ENCODE results near the gene DZIP1L. TPM values are rescaled to one million over a fixed set of nuclear protein-coding genes. Genes with fewer than 3 reads are reported as not detected.

DZIP1L gene
- total RNA-seq, 1 experiment from 2014 or later, result 10.4 TPM

DNA sequence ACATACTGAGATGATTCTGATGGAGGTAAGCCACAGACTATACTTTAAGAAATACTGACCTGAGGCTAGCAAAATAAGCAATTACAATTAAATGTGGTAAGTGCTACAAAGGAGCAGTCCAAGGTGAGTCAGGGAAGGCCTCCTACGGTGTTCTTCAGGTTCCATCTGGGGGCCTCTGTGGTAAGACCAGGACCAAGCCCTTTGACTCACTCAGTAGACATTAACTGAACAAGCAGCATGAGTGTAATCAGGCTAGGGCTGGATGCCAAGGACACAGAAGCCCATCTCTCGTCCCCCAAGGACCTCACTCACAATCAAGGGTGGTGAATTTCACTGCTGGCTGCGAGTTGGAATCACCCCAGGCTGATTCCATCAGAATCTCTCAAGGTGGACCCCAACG lies 37.3 kb downstream of the DZIP1L start:
- H3K36me3 Mint-ChIP-seq (ENCODE audit: insufficient read depth in 1 of 3, low read depth in 3 of 3), result peaks cover 22 to 57% (median 41%) of the 10 kb centered on the region in 3 experiments
- Histone ChIP-seq H3K27me3 (ENCODE audit: insufficient read depth, low read length) (no peaks in the 10 kb centered on the region), H3K23ac (ENCODE audit: insufficient read length, low read depth, low read length) (no peak overlapping the region), H2AK5ac (ENCODE audit: insufficient read length, low read length) (no peak overlapping the region), H4K5ac (ENCODE audit: insufficient read length, low read depth, low read length) (no peak overlapping the region), H3K9me3 (ENCODE audit: control insufficient read depth, low read depth, low read length) (no peaks in the 10 kb centered on the region), H3K56ac (ENCODE audit: insufficient read length, low read depth, low read length) (no peak overlapping the region), H4K91ac (ENCODE audit: insufficient read length, low read depth, low read length) (no peak overlapping the region), H3K23me2 (ENCODE audit: insufficient read length, low read depth, low read length, poor library complexity, severe bottlenecking) (no peaks in the 10 kb centered on the region), H2AFZ (ENCODE audit: low read length) (no peak overlapping the region), H2BK120ac (ENCODE audit: low read depth, low read length, poor library complexity, severe bottlenecking) (no peak overlapping the region), H2BK20ac (ENCODE audit: low read depth, low read length, poor library complexity, severe bottlenecking) (no peak overlapping the region), H4K8ac (replicated peaks; ENCODE audit: insufficient read length, low read depth, low read length) (no peak overlapping the region), H3K27ac (ENCODE audit: insufficient read length, low read depth, low read length) (no peak overlapping the region), H3K9ac (ENCODE audit: extremely low read depth, insufficient read length, low read length) (no peak overlapping the region), H3K79me2 (ENCODE audit: insufficient read depth, low read length) (no peaks in the 10 kb centered on the region), H3K18ac (ENCODE audit: insufficient read length, low read depth, low read length) (no peak overlapping the region), H2BK5ac (ENCODE audit: insufficient read length, low read length) (no peak overlapping the region), H3K4me2 (ENCODE audit: insufficient read depth, insufficient read length, low read length) (no peak overlapping the region), H3T11ph (ENCODE audit: low read length) (no peak overlapping the region), H3K4ac (ENCODE audit: low read depth, low read length) (no peak overlapping the region), H4K20me1 (ENCODE audit: control insufficient read depth, insufficient read depth, insufficient read length) (no peaks in the 10 kb centered on the region), H3K79me1 (ENCODE audit: insufficient read depth, low read depth, low read length, poor library complexity, severe bottlenecking) (no peaks in the 10 kb centered on the region), H2BK12ac (ENCODE audit: insufficient read length, low read depth, low read length) (no peak overlapping the region), H3K14ac (ENCODE audit: insufficient read depth, low read length) (no peak overlapping the region), H2BK15ac (ENCODE audit: low read depth, low read length) (no peak overlapping the region), H3K4me1 (ENCODE audit: insufficient read depth, low read length) (no peaks in the 10 kb centered on the region; the same call in 1 of the 2 replicates)
- peaks cover 7 to 13% of the 10 kb centered on the region in 2 experiments for H3K4me1 Mint-ChIP-seq
- no CpG with 5 or more reads among the region's 4 CpGs for WGBS (ENCODE audit: extremely low coverage, insufficient read length, low lambda C conversion rate)
- no peak for DNase-seq
- TF ChIP-seq, protein P1, sequence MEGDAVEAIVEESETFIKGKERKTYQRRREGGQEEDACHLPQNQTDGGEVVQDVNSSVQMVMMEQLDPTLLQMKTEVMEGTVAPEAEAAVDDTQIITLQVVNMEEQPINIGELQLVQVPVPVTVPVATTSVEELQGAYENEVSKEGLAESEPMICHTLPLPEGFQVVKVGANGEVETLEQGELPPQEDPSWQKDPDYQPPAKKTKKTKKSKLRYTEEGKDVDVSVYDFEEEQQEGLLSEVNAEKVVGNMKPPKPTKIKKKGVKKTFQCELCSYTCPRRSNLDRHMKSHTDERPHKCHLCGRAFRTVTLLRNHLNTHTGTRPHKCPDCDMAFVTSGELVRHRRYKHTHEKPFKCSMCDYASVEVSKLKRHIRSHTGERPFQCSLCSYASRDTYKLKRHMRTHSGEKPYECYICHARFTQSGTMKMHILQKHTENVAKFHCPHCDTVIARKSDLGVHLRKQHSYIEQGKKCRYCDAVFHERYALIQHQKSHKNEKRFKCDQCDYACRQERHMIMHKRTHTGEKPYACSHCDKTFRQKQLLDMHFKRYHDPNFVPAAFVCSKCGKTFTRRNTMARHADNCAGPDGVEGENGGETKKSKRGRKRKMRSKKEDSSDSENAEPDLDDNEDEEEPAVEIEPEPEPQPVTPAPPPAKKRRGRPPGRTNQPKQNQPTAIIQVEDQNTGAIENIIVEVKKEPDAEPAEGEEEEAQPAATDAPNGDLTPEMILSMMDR (conservative IDR thresholded peaks at IDR 0.05), result no peak
- no peak overlapping the region for H3K27ac Mint-ChIP-seq
- no peaks in the 10 kb centered on the region for H3K27me3 Mint-ChIP-seq (ENCODE audit: low read depth)
- no peak overlapping the region for H3K4me3 Mint-ChIP-seq
- H3K9me3 Mint-ChIP-seq, result no peaks in the 10 kb centered on the region
